GM19193 (cell line): ENCODE measurements around the gene FCRL6.

Source experiments
- POLR2A ChIP-seq: IDR thresholded peaks from 4 replicates; pipeline ENCODE4 v1.6.1; 2011; ENCODE audit not compliant: insufficient read depth, insufficient read length; ENCODE audit errors: extremely low read depth

The FCRL6 gene, protein sequence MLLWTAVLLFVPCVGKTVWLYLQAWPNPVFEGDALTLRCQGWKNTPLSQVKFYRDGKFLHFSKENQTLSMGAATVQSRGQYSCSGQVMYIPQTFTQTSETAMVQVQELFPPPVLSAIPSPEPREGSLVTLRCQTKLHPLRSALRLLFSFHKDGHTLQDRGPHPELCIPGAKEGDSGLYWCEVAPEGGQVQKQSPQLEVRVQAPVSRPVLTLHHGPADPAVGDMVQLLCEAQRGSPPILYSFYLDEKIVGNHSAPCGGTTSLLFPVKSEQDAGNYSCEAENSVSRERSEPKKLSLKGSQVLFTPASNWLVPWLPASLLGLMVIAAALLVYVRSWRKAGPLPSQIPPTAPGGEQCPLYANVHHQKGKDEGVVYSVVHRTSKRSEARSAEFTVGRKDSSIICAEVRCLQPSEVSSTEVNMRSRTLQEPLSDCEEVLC

GRCh38 chr1:159802111-159802510 is at the start of gene FCRL6:
TSS of gene FCRL6 (plus strand) at chr1:159802360. CDS start at chr1:159802425, 65 bp downstream.
- no peak for TF ChIP-seq POLR2A

- no peak for TF ChIP-seq POLR2A
Measured at GRCh38 chr1:159753386-159753785, 48.8 kb upstream of the FCRL6 start.

- no peak for TF ChIP-seq POLR2A
Measured at GRCh38 chr1:159755451-159756007, 46.6 kb upstream of the FCRL6 start.

DNA sequence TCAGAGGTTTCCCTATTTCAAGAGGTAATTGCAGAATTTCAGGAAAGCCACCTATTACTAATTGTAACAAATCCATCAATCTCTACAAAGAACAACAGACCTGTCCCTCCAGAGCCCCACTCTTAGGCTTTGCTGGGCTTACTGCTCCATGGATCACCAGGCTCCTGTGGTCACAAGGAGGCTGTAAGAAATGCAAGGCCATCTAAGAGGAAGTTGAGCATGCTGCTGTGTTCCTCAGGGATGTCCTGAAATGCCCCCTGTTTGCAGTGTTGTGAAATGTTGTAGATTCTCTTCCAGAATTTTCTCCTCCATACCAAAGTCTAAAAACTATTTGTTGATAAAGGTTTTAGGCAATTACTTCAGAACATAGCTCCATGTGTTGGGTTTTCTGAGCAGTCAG is 45.8 kb upstream of the FCRL6 start:
- no peak for TF ChIP-seq POLR2A

GRCh38 chr1:159763686-159764085 is 38.5 kb upstream of the FCRL6 start:
- TF ChIP-seq POLR2A = no peak

DNA sequence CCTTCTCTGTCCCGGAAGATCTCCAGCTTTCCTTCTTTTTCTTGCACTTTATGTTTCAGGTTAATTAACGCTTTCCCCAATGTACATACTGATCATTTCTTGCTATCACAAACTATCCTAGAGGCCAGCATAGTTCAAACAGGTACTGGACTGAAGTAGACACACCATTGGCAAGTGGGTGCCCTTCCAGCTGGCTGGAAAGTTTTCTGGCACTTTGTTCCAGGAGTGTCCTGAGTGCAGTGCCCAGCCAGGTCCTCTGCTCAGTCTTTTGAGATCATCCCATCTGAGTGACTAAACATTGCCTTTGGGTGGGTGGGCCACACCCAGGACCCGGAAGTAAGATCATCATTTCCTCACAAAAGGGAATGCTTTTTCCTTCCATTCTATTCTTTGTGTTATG is 36.4 kb upstream of the FCRL6 start:
- TF ChIP-seq POLR2A = no peak

DNA sequence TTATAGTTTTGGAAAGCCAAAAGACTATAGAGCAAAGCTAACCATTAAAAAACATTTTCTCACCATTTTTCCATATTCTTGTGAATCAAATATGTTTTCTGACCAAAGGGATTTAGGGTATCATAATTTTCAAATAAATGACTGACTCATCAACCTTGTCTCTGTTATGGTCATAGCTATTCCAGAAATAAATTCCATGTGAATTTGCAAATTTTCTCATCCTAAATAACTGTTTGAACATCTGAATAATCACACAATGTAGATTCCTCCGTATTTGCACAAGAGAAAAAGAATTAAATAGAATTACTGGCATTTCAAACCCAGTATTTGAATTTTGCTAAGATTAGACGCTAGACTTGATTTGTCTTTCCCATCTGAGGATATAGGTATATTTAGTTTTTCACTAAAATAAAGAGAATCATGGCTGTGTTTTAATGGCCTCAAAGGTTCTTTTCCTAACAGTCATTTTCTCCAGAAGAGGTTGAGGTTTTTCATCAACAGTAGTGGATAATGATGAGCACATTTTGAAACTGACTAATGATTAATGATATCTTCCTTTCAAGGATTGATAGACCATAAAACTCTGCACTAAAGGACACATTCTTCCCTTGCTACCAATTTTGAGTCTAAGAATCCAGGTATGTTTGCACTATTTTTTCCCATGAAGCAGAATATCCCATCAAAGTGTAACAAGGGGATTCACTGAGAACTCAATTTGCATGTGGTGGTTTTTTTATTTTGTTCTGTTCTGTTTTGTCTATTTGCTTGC is 30.8 kb upstream of the FCRL6 start:
- TF ChIP-seq POLR2A = no peak

DNA sequence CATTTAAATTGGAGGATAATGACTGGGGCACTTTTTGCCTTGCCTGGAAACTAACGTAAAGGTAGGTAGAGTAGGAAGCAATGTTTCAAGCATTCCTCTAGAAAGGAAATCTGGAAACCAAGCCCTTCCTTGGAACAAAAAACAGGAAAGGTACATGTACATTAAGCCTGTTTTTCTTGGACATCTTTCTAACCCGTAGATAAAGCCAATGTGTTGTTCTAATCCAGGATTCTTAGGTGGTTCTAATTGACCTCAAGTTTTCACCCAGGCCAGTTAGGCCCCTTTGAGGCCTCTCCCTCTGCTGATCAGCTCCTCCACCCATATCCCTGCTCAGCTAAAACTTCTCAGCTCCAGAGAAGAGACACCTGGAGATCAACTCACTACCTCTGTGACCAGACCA is 27.7 kb upstream of the FCRL6 start:
- TF ChIP-seq POLR2A = no peak

DNA sequence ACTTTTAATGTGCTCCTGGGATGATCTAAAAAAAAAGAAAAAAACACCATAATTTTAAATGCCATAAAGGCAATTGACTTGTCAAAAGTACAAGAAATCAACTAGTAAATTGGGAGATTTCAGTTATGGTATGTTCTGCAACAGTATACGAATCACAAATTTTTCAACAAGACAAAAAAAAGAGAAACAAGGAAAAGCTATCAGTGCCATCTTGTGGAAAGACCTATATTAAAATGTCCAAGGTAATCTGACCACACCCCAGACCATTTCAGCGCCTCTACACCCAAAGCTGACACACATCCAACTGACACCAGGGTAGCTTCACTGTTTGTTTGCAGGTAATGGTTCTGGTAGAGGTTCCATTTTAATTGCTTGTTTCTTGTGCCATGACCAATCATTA is 26.4 kb upstream of the FCRL6 start:
- no peak for TF ChIP-seq POLR2A

GRCh38 chr1:159778266-159778665 is 23.9 kb upstream of the FCRL6 start:
- TF ChIP-seq POLR2A = no peak

- no peak for TF ChIP-seq POLR2A
Measured at GRCh38 chr1:159779403-159779851, 22.7 kb upstream of the FCRL6 start.

- TF ChIP-seq POLR2A = peak; percentile 41
Measured at GRCh38 chr1:159780583-159781582, 21.3 kb upstream of the FCRL6 start, which contains the start of gene DUSP23. TSS of gene DUSP23 (plus strand) at chr1:159780962. CDS start at chr1:159781101, 139 bp downstream.

- no peak for TF ChIP-seq POLR2A
Measured at GRCh38 chr1:159781992-159782391, 20.2 kb upstream of the FCRL6 start.

- no peak for TF ChIP-seq POLR2A
Measured at GRCh38 chr1:159783724-159784123, 18.4 kb upstream of the FCRL6 start.
